ENCODE measurements around the gene SCYL3. TPM values are rescaled to one million over a fixed set of nuclear protein-coding genes. Genes with fewer than 3 reads are reported as not detected.

SCYL3 gene
- polyA plus RNA-seq, 1 of the 3 experiments (the other 2 are of a cell fraction), result 5.9 TPM

DNA sequence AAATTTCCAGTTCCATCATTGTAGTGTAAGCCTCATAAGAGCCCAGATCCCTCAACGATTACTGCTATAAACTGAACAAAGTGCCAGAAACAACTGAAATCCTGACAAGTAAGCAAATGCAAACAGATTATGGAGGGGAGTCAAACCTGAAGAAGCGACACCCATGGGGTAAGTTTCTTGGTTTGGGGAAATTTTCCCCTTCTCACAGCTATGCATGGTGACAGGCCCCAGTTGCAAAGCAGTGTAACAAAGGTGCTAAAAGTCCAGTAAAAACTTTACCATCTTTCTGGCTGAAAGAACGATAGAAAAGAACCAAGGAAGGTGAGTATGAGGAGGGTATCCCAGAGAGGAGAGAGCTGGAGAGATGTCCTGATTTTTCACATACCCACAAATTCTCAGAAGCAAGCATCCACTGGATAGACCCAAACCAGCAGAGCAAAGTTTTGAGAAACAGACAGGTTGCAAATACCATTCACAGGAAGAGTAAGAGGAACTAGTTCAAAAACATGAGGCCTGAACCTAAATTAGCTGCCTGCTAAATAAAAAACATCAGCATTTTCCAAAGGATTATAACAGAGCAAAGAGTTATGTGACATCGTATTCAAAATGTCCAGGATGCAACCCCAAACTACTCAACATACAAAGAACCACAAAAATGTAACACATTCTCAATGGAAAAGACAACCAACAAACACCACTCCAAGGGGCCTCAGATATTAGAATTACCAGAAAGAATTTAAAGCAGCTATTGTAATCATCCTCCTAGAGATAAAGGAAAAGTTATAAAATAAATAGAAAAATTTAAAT lies 14.5 kb downstream of the SCYL3 start:
- Histone ChIP-seq H3K4me2 (no peak overlapping the region; the same call in 1 of the 2 replicates), H3K27ac (ENCODE audit: low read depth in 2 of 2, low read length in 1 of 2) (peak overlapping the region; percentile 78 to 83; a peak in 2 of 4 replicates), H3K4me1 (ENCODE audit: control insufficient read depth in 1 of 2, insufficient read depth in 2 of 2, low read depth in 1 of 2, low read length in 1 of 2) (peaks cover 4 to 27% of the 10 kb centered on the region in 2 experiments; a peak in 3 of 4 replicates), H3K4me3 (ENCODE audit: low read depth in 2 of 2, low read length in 1 of 2) (no peak overlapping the region), H3K9me2 (no peaks in the 10 kb centered on the region), H3K9ac (no peak overlapping the region), H3K79me2 (ENCODE audit: insufficient read depth) (peaks cover 61% of the 10 kb centered on the region), H2AFZ (ENCODE audit: low read depth) (no peak overlapping the region; the same call in 1 of the 2 replicates), H4K20me1 (ENCODE audit: insufficient read depth) (no peaks in the 10 kb centered on the region), H3K36me3 (replicated peaks in 1 of 2; ENCODE audit: control insufficient read depth in 1 of 2, insufficient read depth in 2 of 2, low read length in 1 of 2) (peaks cover 21 to 38% of the 10 kb centered on the region in 2 experiments), H3K9me3 (no peaks in the 10 kb centered on the region), H3K27me3 (ENCODE audit: insufficient read depth) (no peaks in the 10 kb centered on the region), H3F3A (replicated peaks; ENCODE audit: insufficient read depth) (peaks cover 30% of the 10 kb centered on the region)
- no peak for TF ChIP-seq RFX5 (IDR thresholded peaks at IDR 0.05; ENCODE audit: low read length)
- TF ChIP-seq, protein P1, sequence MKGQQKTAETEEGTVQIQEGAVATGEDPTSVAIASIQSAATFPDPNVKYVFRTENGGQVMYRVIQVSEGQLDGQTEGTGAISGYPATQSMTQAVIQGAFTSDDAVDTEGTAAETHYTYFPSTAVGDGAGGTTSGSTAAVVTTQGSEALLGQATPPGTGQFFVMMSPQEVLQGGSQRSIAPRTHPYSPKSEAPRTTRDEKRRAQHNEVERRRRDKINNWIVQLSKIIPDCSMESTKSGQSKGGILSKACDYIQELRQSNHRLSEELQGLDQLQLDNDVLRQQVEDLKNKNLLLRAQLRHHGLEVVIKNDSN (IDR thresholded peaks at IDR 0.05; ENCODE audit: borderline replicate concordance, low read depth), result no peak
- TF ChIP-seq CHD2 (IDR thresholded peaks at IDR 0.05; ENCODE audit: low read length, partially characterized antibody), result no peak
- no peak for TF ChIP-seq MAX (IDR thresholded peaks at IDR 0.05; ENCODE audit: low read depth)
- no peak for TF ChIP-seq ZBTB33 (IDR thresholded peaks at IDR 0.05; ENCODE audit: borderline replicate concordance, low read depth)
- no peak for TF ChIP-seq TEAD4 (IDR thresholded peaks at IDR 0.05; ENCODE audit: borderline replicate concordance, insufficient read depth)
- no peak for TF ChIP-seq FOXJ3 (CRISPR knock-in tag; IDR thresholded peaks at IDR 0.05)
- no peak for TF ChIP-seq JUND (IDR thresholded peaks at IDR 0.05)
- TF ChIP-seq FOXM1 (IDR thresholded peaks at IDR 0.05; ENCODE audit: low read depth), result no peak
- TF ChIP-seq MEF2A (IDR thresholded peaks at IDR 0.05; ENCODE audit: borderline replicate concordance, low read depth), result no peak
- no peak for TF ChIP-seq TAF1 (IDR thresholded peaks at IDR 0.05; ENCODE audit: borderline replicate concordance, low read depth, low read length)
- TF ChIP-seq SMC3 (IDR thresholded peaks at IDR 0.05; ENCODE audit: low read depth, low read length), result no peak
- no peak for TF ChIP-seq REST (IDR thresholded peaks at IDR 0.05; ENCODE audit: low read depth, low read length)
- TF ChIP-seq NFIC (IDR thresholded peaks at IDR 0.05; ENCODE audit: borderline replicate concordance), result no peak
- no peak for TF ChIP-seq CTCF (IDR thresholded peaks at IDR 0.05)
- no peak for TF ChIP-seq SIN3A (IDR thresholded peaks at IDR 0.05; ENCODE audit: borderline replicate concordance, low read depth, low read length)
- TF ChIP-seq TCF12 (IDR thresholded peaks at IDR 0.05), result no peak
- TF ChIP-seq EP300 (IDR thresholded peaks at IDR 0.05; ENCODE audit: borderline replicate concordance in 1 of 2, low read depth in 1 of 2, low read length in 1 of 2), result no peak
- TF ChIP-seq RAD21 (IDR thresholded peaks at IDR 0.05; ENCODE audit: low read length), result no peak
- no peak for TF ChIP-seq GATA2 (CRISPR knock-in tag; IDR thresholded peaks at IDR 0.05)
- WGBS (ENCODE audit: low lambda C conversion rate), result 78% methylated on average over 4 of the region's 4 CpGs
- ChIA-PET CTCF (no interaction called here), POLR2A (no interaction called here)
- DNase-seq, result no peak

Measured in SK-N-SH (cell line).